Cardiac muscle cell (in vitro differentiated cells and primary cell): ENCODE measurements around the gene TNFRSF18. TPM values are rescaled to one million over a fixed set of nuclear protein-coding genes. Genes with fewer than 3 reads are reported as not detected.

ENCODE experiments used
- DNase-seq, 2 donors: peaks; one replicate each; pipeline versions ENCODE4 v3.0.0 to v3.0.0-alpha.2; 2010 to 2017; ENCODE audit warnings: low read depth in 1 of 2, low spot score in 1 of 2
- H3K27ac ChIP-seq: fragments of 200-600 bp; sonication (generic); 2 replicates; pipeline ENCODE4 v1.5.1; 2016
- H3K27me3 ChIP-seq: fragments of 200-600 bp; sonication (generic); 2 replicates; pipeline ENCODE4 v1.6.0; 2016; ENCODE audit warnings: control low read depth
- H3K36me3 ChIP-seq: fragments of 200-600 bp; sonication (generic); 2 replicates; pipeline ENCODE4 v1.5.1; 2016; ENCODE audit warnings: control low read depth
- H3K4me1 ChIP-seq: fragments of 200-600 bp; sonication (generic); 2 replicates; pipeline ENCODE4 v1.8.1; 2017; ENCODE audit warnings: low read depth, mild to moderate bottlenecking, mixed run types
- H3K4me3 ChIP-seq: fragments of 200-600 bp; sonication (generic); 2 replicates; pipeline ENCODE4 v1.5.1; 2016; ENCODE audit warnings: mild to moderate bottlenecking
- H3K9me3 ChIP-seq: fragments of 200-600 bp; sonication (generic); 2 replicates; pipeline ENCODE4 v1.5.1; 2017; ENCODE audit warnings: low read depth, mild to moderate bottlenecking, control low read depth
- CTCF ChIP-seq: IDR thresholded peaks from 2 replicates; pipeline ENCODE4 v1.5.1; 2012; ENCODE audit warnings: low read depth, mild to moderate bottlenecking, low read length
- polyA plus RNA-seq: library from polyadenylated mRNA; unstranded; fragments of >200 nt; fragmentation: Nextera tagmentation; extraction: Ambion mirVana; gene quantifications from 2 replicates; pipeline ENCODE4 v1.2.1, GENCODE V29; 2016
- total RNA-seq: library from RNA; depleted of rRNA; stranded (reverse); fragments of >200 nt; gene quantifications from 2 replicates; pipeline ENCODE4 v1.2.3, GENCODE V29; 2016

Gene TNFRSF18
- total and polyA plus RNA-seq, 2 experiments from 2014 or later: 0.39 TPM; not detected in 1

- DNase-seq: no peak
- Histone ChIP-seq H3K9me3 (no peaks in the 10 kb centered on the region), H3K27ac (no peak overlapping the region), H3K4me3 (no peak overlapping the region), H3K27me3 (no peaks in the 10 kb centered on the region), H3K4me1 (no peaks in the 10 kb centered on the region), H3K36me3 (no peaks in the 10 kb centered on the region)
- TF ChIP-seq CTCF: no peak
These were observed 23.7 kb downstream of the TNFRSF18 start for GRCh38 chr1:1182491-1183220.

GRCh38 chr1:1181938-1182410 is 24.4 kb downstream of the TNFRSF18 start:
- Histone ChIP-seq H3K9me3 (no peaks in the 10 kb centered on the region), H3K4me1 (no peaks in the 10 kb centered on the region), H3K36me3 (no peaks in the 10 kb centered on the region), H3K27ac (no peak overlapping the region), H3K4me3 (no peak overlapping the region), H3K27me3 (peaks cover 2% of the 10 kb centered on the region)
- TF ChIP-seq CTCF: no peak
- DNase-seq: no peak

GRCh38 chr1:1181129-1181937 is 25.1 kb downstream of the TNFRSF18 start:
- Histone ChIP-seq H3K27ac (no peak overlapping the region), H3K4me3 (no peak overlapping the region), H3K27me3 (peaks cover 8% of the 10 kb centered on the region), H3K4me1 (no peaks in the 10 kb centered on the region), H3K36me3 (no peaks in the 10 kb centered on the region), H3K9me3 (no peaks in the 10 kb centered on the region)
- no peak for TF ChIP-seq CTCF
- no peak for DNase-seq

- Histone ChIP-seq H3K4me3 (no peak overlapping the region), H3K4me1 (no peaks in the 10 kb centered on the region), H3K36me3 (no peaks in the 10 kb centered on the region), H3K9me3 (no peaks in the 10 kb centered on the region), H3K27me3 (peaks cover 19% of the 10 kb centered on the region), H3K27ac (no peak overlapping the region)
- TF ChIP-seq CTCF: no peak
- no peak for DNase-seq
These were observed 26.2 kb downstream of the TNFRSF18 start for GRCh38 chr1:1179983-1180861.

- TF ChIP-seq CTCF: no peak
- peaks cover 27% of the 10 kb centered on the region for H3K27me3 ChIP-seq
- no peak for DNase-seq
- H3K36me3 ChIP-seq: no peaks in the 10 kb centered on the region
- no peak overlapping the region for H3K4me3 ChIP-seq
- no peaks in the 10 kb centered on the region for H3K9me3 ChIP-seq
- H3K27ac ChIP-seq: no peak overlapping the region
- H3K4me1 ChIP-seq: no peaks in the 10 kb centered on the region
These were observed 26.9 kb downstream of the TNFRSF18 start for GRCh38 chr1:1179346-1179982.
